Omental fat pad (tissue), 4 donors: ENCODE measurements around the gene SPA17. TPM values are rescaled to one million over a fixed set of nuclear protein-coding genes. Genes with fewer than 3 reads are reported as not detected.

Experiments used
- ATAC-seq: fragments of 150-250 bp; one replicate; pipeline ENCODE4 v1.9.1; 2016; ENCODE audit warnings: mild to moderate bottlenecking, moderate library complexity; ENCODE audit not compliant: low FRiP score
- DNase-seq: peaks from one replicate; pipeline ENCODE4 v3.0.0-alpha.2; 2019; ENCODE audit warnings: low spot score
- total RNA-seq, 4 donors: library from RNA; depleted of rRNA; stranded (reverse); fragments of >200 nt; gene quantifications; one replicate each; pipeline ENCODE4 v1.1.0, GENCODE V29; 2016
- TF ChIP-seq, protein P1 (sequence below), 3 donors: fragments of 450-650 bp; IDR thresholded peaks; one replicate each; pipeline ENCODE4 v1.5.1; 2016 to 2017; ENCODE audit warnings: antibody characterized with exemption in 3 of 3, mild to moderate bottlenecking in 3 of 3, moderate library complexity in 2 of 3

The SPA17 gene
- total RNA-seq, 4 donors from 2014 or later: 2.8 to 4.8 (median 4.3) TPM

DNA sequence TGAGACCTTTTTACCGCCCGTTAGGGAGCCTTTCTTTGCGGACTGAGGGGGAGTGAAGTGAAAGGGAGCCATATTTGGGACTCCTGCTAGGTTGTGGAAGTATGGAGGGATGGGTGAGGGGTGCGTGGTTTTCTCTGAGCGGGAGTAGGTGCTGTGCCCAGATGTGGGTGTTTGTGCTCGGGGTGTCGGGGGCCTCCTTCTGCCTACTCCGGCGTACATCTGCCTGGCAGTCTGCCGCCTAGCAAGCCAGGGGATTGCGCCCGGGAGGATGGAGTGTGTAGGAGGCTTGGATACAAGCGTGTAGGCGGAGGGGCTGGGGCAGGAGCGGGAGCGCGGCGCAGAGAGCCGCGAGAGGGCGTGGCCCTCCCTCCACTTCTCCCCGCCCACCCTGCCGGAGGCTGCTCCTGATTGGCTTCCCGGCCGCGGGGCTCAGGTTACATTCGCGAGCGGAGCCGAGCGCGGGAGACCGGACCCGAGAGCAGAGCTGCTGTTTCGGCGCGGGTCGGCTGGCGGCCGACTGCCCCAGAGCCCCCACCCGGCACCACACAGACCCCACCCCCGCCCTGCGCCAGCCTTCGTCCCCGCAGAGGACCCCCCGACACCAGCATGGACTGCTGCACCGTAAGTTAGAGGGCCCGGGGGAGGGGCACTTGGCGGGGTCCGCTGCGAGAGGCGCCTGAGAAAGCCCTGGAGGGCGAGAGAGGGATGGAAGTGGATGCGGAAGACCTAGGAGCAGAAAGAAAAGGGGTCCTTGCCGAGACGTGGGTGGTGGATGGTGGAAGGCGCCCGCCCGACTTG lies 66.0 kb downstream of the SPA17 start, which contains the start of gene NRGN:
TSS of gene NRGN (plus strand) at position 464 of the 798 bp plus-strand sequence. CDS start at position 607, 143 bp downstream.
- ATAC-seq (peak; percentile 98), DNase-seq (peak; percentile 87)
- TF ChIP-seq, protein P1, sequence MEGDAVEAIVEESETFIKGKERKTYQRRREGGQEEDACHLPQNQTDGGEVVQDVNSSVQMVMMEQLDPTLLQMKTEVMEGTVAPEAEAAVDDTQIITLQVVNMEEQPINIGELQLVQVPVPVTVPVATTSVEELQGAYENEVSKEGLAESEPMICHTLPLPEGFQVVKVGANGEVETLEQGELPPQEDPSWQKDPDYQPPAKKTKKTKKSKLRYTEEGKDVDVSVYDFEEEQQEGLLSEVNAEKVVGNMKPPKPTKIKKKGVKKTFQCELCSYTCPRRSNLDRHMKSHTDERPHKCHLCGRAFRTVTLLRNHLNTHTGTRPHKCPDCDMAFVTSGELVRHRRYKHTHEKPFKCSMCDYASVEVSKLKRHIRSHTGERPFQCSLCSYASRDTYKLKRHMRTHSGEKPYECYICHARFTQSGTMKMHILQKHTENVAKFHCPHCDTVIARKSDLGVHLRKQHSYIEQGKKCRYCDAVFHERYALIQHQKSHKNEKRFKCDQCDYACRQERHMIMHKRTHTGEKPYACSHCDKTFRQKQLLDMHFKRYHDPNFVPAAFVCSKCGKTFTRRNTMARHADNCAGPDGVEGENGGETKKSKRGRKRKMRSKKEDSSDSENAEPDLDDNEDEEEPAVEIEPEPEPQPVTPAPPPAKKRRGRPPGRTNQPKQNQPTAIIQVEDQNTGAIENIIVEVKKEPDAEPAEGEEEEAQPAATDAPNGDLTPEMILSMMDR (IDR thresholded peaks at IDR 0.05): no peak

DNA sequence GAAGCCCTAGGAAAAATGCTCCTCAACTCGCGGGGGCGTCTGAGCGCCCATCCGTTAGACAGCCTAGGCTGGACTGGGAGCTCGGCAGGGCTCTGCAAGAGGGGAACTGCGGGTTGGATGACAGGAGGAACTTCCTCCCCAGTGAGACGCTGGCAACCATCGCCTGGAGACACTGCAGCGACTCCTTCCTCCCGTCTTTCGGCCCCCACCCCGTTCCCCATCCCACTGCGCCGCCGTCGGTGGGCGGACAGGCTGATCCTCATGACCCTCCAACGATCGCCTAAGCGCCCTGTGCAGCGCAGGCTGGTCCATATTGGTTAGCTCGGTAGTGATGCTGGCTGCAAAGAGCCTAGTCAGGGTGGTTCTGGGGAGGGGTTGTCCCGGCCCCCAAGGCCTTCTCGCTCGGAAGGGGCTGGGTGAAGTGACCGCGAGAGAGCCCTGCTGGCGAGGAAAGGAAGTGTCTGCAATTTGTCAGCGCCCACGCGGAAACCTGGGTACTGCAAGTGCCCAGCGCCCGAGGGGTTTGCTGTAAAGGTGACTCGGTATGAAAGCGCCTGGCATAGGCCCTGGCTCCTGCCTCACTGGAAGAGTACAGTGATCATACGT lies 66.7 kb downstream of the SPA17 start:
- ATAC-seq (peak; percentile 20), DNase-seq (no peak)
- TF ChIP-seq, protein P1 (IDR thresholded peaks at IDR 0.05): peak in 1 of 3 donors; percentile 4

DNA sequence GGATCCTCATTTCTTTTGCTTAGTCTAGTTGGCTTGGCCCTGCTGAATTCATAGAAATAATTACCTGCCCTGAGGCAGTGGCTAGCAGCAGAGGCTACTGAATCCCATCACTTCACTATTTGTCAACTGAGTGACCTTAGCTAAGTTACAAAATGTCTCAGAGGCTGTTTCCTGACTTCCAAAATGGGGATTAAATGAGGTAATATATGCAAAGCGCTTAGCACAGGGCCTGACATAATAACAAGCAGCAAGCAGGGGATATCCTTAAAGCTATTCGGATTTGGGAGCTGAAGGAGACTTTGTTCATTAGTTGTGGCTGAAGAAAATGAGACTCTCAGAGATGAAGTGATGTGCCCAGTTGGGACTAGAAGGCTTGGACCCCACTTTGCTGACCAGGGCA lies 68.9 kb downstream of the SPA17 start:
- TF ChIP-seq, protein P1 (IDR thresholded peaks at IDR 0.05): no peak
- DNase-seq (no peak), ATAC-seq (no peak)

DNA sequence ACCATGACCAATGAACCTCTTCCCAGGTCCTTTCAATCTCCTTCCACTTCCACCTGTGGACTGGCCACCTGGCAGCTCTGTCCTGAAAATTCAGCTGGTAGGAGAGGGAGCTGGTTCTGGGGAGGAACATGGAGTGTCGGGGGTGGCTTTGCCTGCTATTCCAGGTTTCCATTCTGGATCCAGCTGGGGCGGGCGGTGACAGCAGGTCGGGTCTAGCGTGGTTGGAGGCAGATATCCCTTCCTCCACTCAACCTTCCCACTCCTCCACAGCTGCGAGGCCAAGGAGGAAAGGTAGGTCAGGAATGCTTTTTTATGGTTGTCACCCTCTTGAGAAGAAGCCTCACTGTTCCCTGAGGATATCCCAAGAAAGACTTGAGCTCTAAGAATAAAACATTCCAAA lies 69.3 kb downstream of the SPA17 start:
- DNase-seq: no peak
- TF ChIP-seq, protein P1 (IDR thresholded peaks at IDR 0.05): no peak

DNA sequence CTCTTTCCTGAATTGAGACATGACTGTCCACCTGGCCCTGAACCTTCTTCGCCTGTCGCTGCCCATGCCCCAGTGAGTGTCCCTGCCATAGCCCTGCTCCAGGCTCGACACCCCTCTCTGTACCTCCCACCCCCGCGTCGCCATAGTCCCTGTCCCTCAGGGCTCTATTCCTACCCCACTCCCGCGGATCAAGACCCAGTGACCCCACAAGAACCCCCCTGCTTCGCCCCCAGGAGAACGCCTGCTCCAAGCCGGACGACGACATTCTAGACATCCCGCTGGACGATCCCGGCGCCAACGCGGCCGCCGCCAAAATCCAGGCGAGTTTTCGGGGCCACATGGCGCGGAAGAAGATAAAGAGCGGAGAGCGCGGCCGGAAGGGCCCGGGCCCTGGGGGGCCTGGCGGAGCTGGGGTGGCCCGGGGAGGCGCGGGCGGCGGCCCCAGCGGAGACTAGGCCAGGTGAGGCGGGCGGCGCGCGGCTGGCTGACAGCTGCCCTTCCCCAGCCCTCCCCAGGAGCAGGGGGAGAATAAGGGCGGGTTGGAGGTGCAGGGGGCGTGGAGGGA lies 71.6 kb downstream of the SPA17 start:
- DNase-seq: no peak
- no peak for ATAC-seq

More for the DNA sequence above, 69.3 kb downstream of the SPA17 start:
- no peak for ATAC-seq

DNA sequence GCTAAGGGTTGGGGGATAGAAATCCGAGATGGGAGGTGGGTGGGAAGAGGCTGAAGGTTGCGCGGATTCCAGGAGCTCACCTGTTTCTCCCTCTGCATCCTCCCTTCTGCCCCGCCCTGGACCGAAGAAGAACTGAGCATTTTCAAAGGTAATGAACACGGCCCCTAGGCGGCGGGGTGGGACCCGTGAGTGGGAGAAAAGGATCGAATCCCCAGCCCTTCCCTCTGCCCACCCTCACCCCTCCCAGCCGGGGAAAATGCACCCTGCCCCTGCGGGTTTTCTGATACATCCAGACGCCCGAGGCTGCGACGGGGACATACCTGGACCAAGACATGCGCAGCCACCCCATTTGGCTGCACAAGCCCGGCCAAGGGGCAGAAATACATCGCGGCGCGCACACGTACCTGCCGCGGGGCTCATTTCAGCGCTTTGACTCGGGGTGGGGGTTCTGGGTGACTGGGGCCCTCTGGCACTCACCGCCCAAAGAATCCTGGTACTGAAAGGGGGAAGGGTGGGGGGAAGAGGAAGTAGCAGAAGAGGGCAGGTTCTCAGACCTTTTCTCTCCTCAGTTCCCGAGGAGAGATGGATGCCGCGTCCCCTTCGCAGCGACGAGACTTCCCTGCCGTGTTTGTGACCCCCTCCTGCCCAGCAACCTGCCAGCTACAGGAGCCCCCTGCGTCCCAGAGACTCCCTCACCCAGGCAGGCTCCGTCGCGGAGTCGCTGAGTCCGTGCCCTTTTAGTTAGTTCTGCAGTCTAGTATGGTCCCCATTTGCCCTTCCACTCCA lies 72.3 kb downstream of the SPA17 start:
- no peak for ATAC-seq
- TF ChIP-seq, protein P1 (IDR thresholded peaks at IDR 0.05): no peak
- no peak for DNase-seq

More for the DNA sequence above, 71.6 kb downstream of the SPA17 start:
- TF ChIP-seq, protein P1 (IDR thresholded peaks at IDR 0.05): no peak
